ENCODE results near the gene PXDN. TPM values are rescaled to one million over a fixed set of nuclear protein-coding genes. Genes with fewer than 3 reads are reported as not detected.

The PXDN gene
- total and polyA plus RNA-seq, 9 of the 15 experiments (the other 6 are each of a cell fraction or from before 2014, with no cell fraction given) = 0.49 TPM; not detected in 8

DNA sequence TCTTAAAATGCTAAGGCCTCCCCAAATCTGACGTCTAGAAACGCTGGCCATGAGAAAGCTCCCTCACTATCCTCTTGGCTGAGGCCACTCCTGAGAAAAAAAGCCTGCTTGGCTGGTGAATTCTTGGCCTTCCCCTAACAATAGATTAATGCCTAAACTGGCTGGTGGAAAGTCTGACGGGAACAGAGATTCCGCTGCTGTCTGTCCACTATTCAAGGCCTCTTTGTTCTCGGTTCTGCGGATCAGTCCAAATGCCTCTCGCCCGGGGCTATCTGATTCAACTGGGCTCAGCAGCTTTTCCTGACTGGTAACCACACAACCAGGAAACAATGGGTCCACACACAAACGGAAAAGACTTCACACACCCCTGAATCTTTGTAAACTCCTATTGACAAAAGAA lies 27.2 kb downstream of the PXDN start (continued):
- TF ChIP-seq MGA (IDR thresholded peaks at IDR 0.05) = no peak

Data from K562 (cell line).